Keratinocyte (primary cell): ENCODE data around the gene FNBP1. TPM values are rescaled to one million over a fixed set of nuclear protein-coding genes. Genes with fewer than 3 reads are reported as not detected.
"Not testable (repeated sequence)": the region's sequence is repeated elsewhere in the genome, so short reads cannot be mapped to it uniquely, and the experiment has no call there.

ENCODE experiments used
- DNase-seq: peaks from one replicate; pipeline ENCODE4 v3.0.0-alpha.2; 2011; ENCODE audit warnings: low read depth, missing footprints, low spot score
- FAIRE-seq: peaks from 2 replicates; lab custom pipeline; 2011; peaks lifted over from hg19 to GRCh38; lab: Jason Lieb, UNC
- H2AFZ ChIP-seq: 2 replicates; pipeline ENCODE4 v1.6.0; 2012; ENCODE audit warnings: low read length, control low read depth, inconsistent platforms; ENCODE audit not compliant: control insufficient read depth
- H3K27ac ChIP-seq: 2 replicates; pipeline ENCODE4 v1.5.1; 2011; ENCODE audit warnings: low read length; ENCODE audit not compliant: control insufficient read depth, insufficient read depth
- H3K27me3 ChIP-seq: 3 replicates; pipeline ENCODE4 v1.6.0; 2011; ENCODE audit warnings: low read length; ENCODE audit not compliant: control insufficient read depth, insufficient read depth; ENCODE audit errors: extremely low read depth
- H3K36me3 ChIP-seq, 2 experiments: 2 replicates in 1 of 2; 3 replicates in 1 of 2; pipeline ENCODE4 v1.5.1; 2011; ENCODE audit warnings: low read length in 2 of 2, mild to moderate bottlenecking in 1 of 2; ENCODE audit not compliant: control insufficient read depth in 2 of 2, insufficient read depth in 2 of 2; ENCODE audit errors: extremely low read depth in 1 of 2
- H3K4me1 ChIP-seq: 3 replicates; pipeline ENCODE4 v1.5.1; 2011; ENCODE audit warnings: low read length; ENCODE audit not compliant: control insufficient read depth, insufficient read depth; ENCODE audit errors: extremely low read depth
- H3K4me2 ChIP-seq: 3 replicates; pipeline ENCODE4 v1.6.0; 2011; ENCODE audit warnings: low read depth, low read length; ENCODE audit not compliant: control insufficient read depth, insufficient read depth; ENCODE audit errors: extremely low read depth
- H3K4me3 ChIP-seq, 3 experiments: fragments of 200-600 bp in 1 of 3; sonication (generic) in 1 of 3; 2 replicates in 2 of 3; 3 replicates in 1 of 3; pipeline ENCODE4 v1.5.1; 2011 to 2016; ENCODE audit warnings: low read length in 3 of 3, mild to moderate bottlenecking in 3 of 3, control low read depth in 2 of 3, inconsistent platforms in 1 of 3, low read depth in 1 of 3, mixed read lengths in 1 of 3, mixed run types in 1 of 3, moderate library complexity in 1 of 3; ENCODE audit not compliant: control insufficient read depth in 2 of 3, insufficient read depth in 2 of 3; ENCODE audit errors: extremely low read depth in 1 of 3
- H3K79me2 ChIP-seq: 2 replicates; pipeline ENCODE4 v1.6.0; 2012; ENCODE audit warnings: low read length; ENCODE audit not compliant: control insufficient read depth, insufficient read depth
- H3K9ac ChIP-seq: 3 replicates; pipeline ENCODE4 v1.6.0; 2011; ENCODE audit warnings: low read length; ENCODE audit not compliant: control insufficient read depth, insufficient read depth; ENCODE audit errors: extremely low read depth
- H3K9me1 ChIP-seq: 3 replicates; pipeline ENCODE4 v1.6.0; 2011; ENCODE audit warnings: low read length; ENCODE audit not compliant: control insufficient read depth, insufficient read depth; ENCODE audit errors: extremely low read depth
- H3K9me3 ChIP-seq: 2 replicates; pipeline ENCODE4 v1.5.1; 2012; ENCODE audit warnings: low read depth, low read length; ENCODE audit not compliant: control insufficient read depth
- H4K20me1 ChIP-seq: 3 replicates; pipeline ENCODE4 v1.6.0; 2011; ENCODE audit warnings: low read length; ENCODE audit not compliant: control insufficient read depth, insufficient read depth; ENCODE audit errors: extremely low read depth
- EZH2 ChIP-seq: IDR thresholded peaks from one replicate; pipeline ENCODE4 v1.6.1; 2012; ENCODE audit warnings: inconsistent platforms, mild to moderate bottlenecking, low read length, moderate library complexity
- dilution Hi-C: fragments of 300-500 bp; cut with MboI; formaldehyde crosslinking; loops from one replicate; pipeline ENCODE4 v1.7.0; 2020; ENCODE audit warnings: low sequenced_read_pairs; ENCODE audit not compliant: extremely low pct_ligation_motif_present
- polyA plus RNA-seq, 5 experiments: library from polyadenylated mRNA; depleted of rRNA in 3 of 5; stranded (reverse) in 3 of 5; stranded (forward) in 1 of 5; unstranded in 1 of 5; fragments of >200 nt; gene quantifications; 1 replicate in 1 of 5; 2 replicates in 3 of 5; 3 replicates in 1 of 5; pipeline versions ENCODE4 v1.2.1 to v1.2.3, GENCODE V29; 2011 to 2012; ENCODE audit warnings: missing spikeins in 2 of 5, low read depth in 1 of 5, low replicate concordance in 1 of 5
- TF ChIP-seq, protein P1 (sequence below), 3 experiments: IDR thresholded peaks in 1 of 3; conservative IDR thresholded peaks in 1 of 3; optimal IDR thresholded peaks in 1 of 3; 2 replicates in 2 of 3; 3 replicates in 1 of 3; pipeline versions ENCODE3 to v1.5.1; 2011; ENCODE audit warnings: low read length in 3 of 3, mild to moderate bottlenecking in 3 of 3, moderate library complexity in 2 of 3, control low read depth in 1 of 3, inconsistent platforms in 1 of 3; ENCODE audit not compliant: insufficient read depth in 2 of 3; ENCODE audit errors: extremely low read depth in 1 of 3

The FNBP1 gene
- polyA plus RNA-seq, 1 donor (not counting 4 experiments of a cell fraction or from before 2014, with no cell fraction given) = 9.6 TPM

DNA sequence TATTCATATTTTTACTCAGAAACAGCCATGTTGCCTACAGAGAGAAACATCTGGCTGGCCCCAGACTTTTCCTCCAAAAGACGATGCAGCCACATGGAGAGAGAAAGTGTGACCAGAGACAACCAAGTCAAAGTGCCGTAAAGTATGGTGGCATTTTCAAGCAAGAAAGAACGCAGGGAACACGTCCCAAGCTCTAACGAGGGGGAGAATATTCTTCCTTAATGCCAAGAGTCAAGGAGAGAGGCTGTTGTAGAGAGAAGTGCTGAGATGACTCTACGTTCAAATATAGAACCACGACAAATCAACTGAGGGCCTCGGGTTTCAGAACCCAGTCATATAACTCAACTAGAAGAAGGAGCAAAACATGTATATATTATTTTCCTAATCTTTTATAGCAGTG is 55.9 kb downstream of the FNBP1 start:
- H3K27ac ChIP-seq = no peak overlapping the region
- no peak for TF ChIP-seq EZH2
- no peaks in the 10 kb centered on the region for H3K79me2 ChIP-seq
- no peaks in the 10 kb centered on the region for H3K36me3 ChIP-seq
- H2AFZ ChIP-seq = no peak overlapping the region
- no peak overlapping the region for H3K4me3 ChIP-seq
- no peak overlapping the region for H3K4me2 ChIP-seq
- H3K4me1 ChIP-seq = peaks cover 12% of the 10 kb centered on the region
- dilution Hi-C loops = no loop called here
- H3K27me3 ChIP-seq = no peaks in the 10 kb centered on the region
- no peaks in the 10 kb centered on the region for H4K20me1 ChIP-seq
- H3K9me3 ChIP-seq = no peaks in the 10 kb centered on the region
- H3K9ac ChIP-seq = no peak overlapping the region
- FAIRE-seq = no peak
- DNase-seq = no peak
- H3K9me1 ChIP-seq = no peaks in the 10 kb centered on the region

DNA sequence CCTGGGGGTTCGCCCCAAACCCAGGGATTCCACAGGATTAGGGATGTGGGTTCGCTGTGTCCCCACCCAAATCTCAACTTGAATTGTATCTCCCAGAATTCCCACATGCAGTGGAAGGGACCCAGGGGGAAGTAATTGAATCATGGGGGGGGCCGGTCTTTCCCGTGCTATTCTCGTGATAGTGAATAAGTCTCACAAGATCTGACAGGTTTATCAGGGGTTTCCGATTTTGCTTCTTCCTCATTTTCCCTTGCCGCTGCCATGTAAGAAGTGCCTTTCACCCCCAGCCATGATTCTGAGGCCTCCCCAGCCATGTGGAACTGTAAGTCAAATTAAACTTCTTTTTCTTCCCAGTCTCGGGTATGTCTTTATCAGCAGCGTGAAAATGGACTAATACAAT is 58.4 kb downstream of the FNBP1 start:
- H4K20me1 ChIP-seq, FAIRE-seq, dilution Hi-C loops: not testable (repeated sequence)

DNA sequence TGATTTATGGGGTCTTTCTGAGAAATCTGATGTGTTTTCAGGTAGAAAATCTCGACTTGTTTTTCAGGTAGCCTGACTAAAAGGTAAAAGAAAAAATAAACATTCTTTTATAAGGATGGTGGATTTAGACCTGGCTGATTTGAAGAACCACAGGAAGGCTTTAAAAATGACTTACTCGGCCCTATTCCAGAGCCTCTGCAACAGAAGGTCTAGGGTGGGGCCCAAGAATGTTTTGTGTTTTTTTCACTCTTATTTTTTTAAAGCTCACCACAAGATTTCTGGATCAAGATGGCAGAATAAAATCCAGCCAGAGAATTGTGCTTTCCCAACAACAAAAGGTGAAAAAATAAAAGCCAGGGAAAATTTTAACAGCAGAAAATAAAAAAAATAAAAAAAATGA is 59.1 kb downstream of the FNBP1 start:
- no peak overlapping the region for H3K27ac ChIP-seq
- no peak overlapping the region for H3K9ac ChIP-seq
- no peak overlapping the region for H2AFZ ChIP-seq
- no peaks in the 10 kb centered on the region for H3K36me3 ChIP-seq
- no peaks in the 10 kb centered on the region for H3K9me1 ChIP-seq
- no peaks in the 10 kb centered on the region for H3K79me2 ChIP-seq
- TF ChIP-seq, protein P1, sequence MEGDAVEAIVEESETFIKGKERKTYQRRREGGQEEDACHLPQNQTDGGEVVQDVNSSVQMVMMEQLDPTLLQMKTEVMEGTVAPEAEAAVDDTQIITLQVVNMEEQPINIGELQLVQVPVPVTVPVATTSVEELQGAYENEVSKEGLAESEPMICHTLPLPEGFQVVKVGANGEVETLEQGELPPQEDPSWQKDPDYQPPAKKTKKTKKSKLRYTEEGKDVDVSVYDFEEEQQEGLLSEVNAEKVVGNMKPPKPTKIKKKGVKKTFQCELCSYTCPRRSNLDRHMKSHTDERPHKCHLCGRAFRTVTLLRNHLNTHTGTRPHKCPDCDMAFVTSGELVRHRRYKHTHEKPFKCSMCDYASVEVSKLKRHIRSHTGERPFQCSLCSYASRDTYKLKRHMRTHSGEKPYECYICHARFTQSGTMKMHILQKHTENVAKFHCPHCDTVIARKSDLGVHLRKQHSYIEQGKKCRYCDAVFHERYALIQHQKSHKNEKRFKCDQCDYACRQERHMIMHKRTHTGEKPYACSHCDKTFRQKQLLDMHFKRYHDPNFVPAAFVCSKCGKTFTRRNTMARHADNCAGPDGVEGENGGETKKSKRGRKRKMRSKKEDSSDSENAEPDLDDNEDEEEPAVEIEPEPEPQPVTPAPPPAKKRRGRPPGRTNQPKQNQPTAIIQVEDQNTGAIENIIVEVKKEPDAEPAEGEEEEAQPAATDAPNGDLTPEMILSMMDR (optimal IDR thresholded peaks at IDR 0.05 in 1 of 3, IDR thresholded peaks at IDR 0.05 in 1 of 3, conservative IDR thresholded peaks at IDR 0.05 in 1 of 3; ENCODE audit: extremely low read depth in 1 of 3, insufficient read depth in 2 of 3, low read length in 3 of 3) = no peak
- TF ChIP-seq EZH2 = no peak
- H3K4me2 ChIP-seq = no peak overlapping the region
- H3K9me3 ChIP-seq = no peaks in the 10 kb centered on the region
- FAIRE-seq = no peak
- H3K27me3 ChIP-seq = no peaks in the 10 kb centered on the region
- no peaks in the 10 kb centered on the region for H3K4me1 ChIP-seq
- dilution Hi-C loops = no loop called here
- no peak for DNase-seq
- no peak overlapping the region for H3K4me3 ChIP-seq
- no peaks in the 10 kb centered on the region for H4K20me1 ChIP-seq

More for the DNA sequence above, 58.4 kb downstream of the FNBP1 start:
- H3K4me3 ChIP-seq, H2AFZ ChIP-seq, DNase-seq, H3K27ac ChIP-seq, H3K9me3 ChIP-seq, H3K27me3 ChIP-seq, H3K79me2 ChIP-seq, H3K9me1 ChIP-seq, H3K9ac ChIP-seq, H3K4me1 ChIP-seq, H3K4me2 ChIP-seq, H3K36me3 ChIP-seq: not testable (repeated sequence)
